ENCODE data around the gene EXOSC10. TPM values are rescaled to one million over a fixed set of nuclear protein-coding genes. Genes with fewer than 3 reads are reported as not detected.
"Not testable (repeated sequence)": the region's sequence is repeated elsewhere in the genome, so short reads cannot be mapped to it uniquely, and the experiment has no call there.

The EXOSC10 gene
- total RNA-seq, 1 experiment from 2014 or later = 50.8 TPM

GRCh38 chr1:11023201-11023600, 76.5 kb downstream of the EXOSC10 start:
- no peaks in the 10 kb centered on the region for H3K9me3 Mint-ChIP-seq (ENCODE audit: low read depth, unreplicated experiment)
- BruUV-seq (replicated peaks) = no TSS peak
- H3K36me3 Mint-ChIP-seq (ENCODE audit: insufficient read depth, unreplicated experiment) = peaks cover 48% of the 10 kb centered on the region
- H3K27me3 Mint-ChIP-seq (ENCODE audit: unreplicated experiment) = no peaks in the 10 kb centered on the region
- H3K4me1 Mint-ChIP-seq (ENCODE audit: low read depth, unreplicated experiment) = no peaks in the 10 kb centered on the region
- DNase-seq = no peak
- H3K27ac Mint-ChIP-seq (ENCODE audit: unreplicated experiment) = no peak overlapping the region
- CTCF ChIA-PET = no interaction called here
- no peak overlapping the region for H3K4me3 Mint-ChIP-seq (ENCODE audit: low read depth, unreplicated experiment)
- intact Hi-C loops (cut with micrococcal nuclease; ENCODE audit: unreplicated experiment) = no loop called here
- TF ChIP-seq CTCF (IDR thresholded peaks at IDR 0.05; ENCODE audit: unreplicated experiment) = no peak

DNA sequence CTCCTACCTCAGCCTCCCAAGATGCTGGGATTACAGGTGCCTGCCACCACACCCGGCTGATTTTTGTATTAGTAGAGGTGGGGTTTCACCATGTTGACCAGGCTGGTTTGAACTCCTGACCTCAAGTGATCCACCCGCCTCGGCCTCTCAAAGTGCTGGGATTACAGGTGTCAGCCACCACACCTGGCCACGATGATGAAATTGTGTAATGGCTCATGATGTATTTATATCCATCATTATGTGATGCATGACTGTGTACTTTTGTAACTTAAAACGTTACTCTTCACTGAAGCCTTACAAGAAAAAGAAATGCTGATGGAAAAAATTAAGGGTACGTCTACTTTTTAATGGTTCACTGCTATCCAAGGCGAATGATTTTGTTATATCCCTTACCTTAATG, 79.7 kb downstream of the EXOSC10 start:
- no peak for TF ChIP-seq CTCF (IDR thresholded peaks at IDR 0.05; ENCODE audit: unreplicated experiment)
- Mint-ChIP-seq H3K9me3 (ENCODE audit: low read depth, unreplicated experiment) (no peaks in the 10 kb centered on the region), H3K27me3 (ENCODE audit: unreplicated experiment) (no peaks in the 10 kb centered on the region), H3K27ac (ENCODE audit: unreplicated experiment) (no peak overlapping the region), H3K4me1 (ENCODE audit: low read depth, unreplicated experiment) (no peaks in the 10 kb centered on the region), H3K4me3 (ENCODE audit: low read depth, unreplicated experiment) (no peak overlapping the region), H3K36me3 (ENCODE audit: insufficient read depth, unreplicated experiment) (peaks cover 65% of the 10 kb centered on the region)
- DNase-seq = no peak
- intact Hi-C loops (cut with micrococcal nuclease; ENCODE audit: unreplicated experiment) = no loop called here
- BruUV-seq (replicated peaks) = no TSS peak
- CTCF ChIA-PET = no interaction called here

- DNase-seq = not testable (repeated sequence)
- H3K36me3 Mint-ChIP-seq (ENCODE audit: insufficient read depth, unreplicated experiment) = peaks cover 69% of the 10 kb centered on the region
Measured at GRCh38 chr1:11019358-11019757, 80.3 kb downstream of the EXOSC10 start.

More at GRCh38 chr1:11019358-11019757, 80.3 kb downstream of the EXOSC10 start:
- H3K27ac Mint-ChIP-seq (ENCODE audit: unreplicated experiment); intact Hi-C loops (cut with micrococcal nuclease; ENCODE audit: unreplicated experiment); H3K4me1 Mint-ChIP-seq (ENCODE audit: low read depth, unreplicated experiment); H3K27me3 Mint-ChIP-seq (ENCODE audit: unreplicated experiment); H3K9me3 Mint-ChIP-seq (ENCODE audit: low read depth, unreplicated experiment); H3K4me3 Mint-ChIP-seq (ENCODE audit: low read depth, unreplicated experiment); CTCF ChIA-PET; BruUV-seq (replicated peaks): not testable (repeated sequence)

Other genes starting within 250 kb of the EXOSC10 start
- gene TARDBP, start 87.2 kb downstream of the EXOSC10 start, total RNA-seq (2022) = 124 and 130 TPM in 2 replicates
- not detected in 2 replicates for gene MASP2, start 52.6 kb downstream of the EXOSC10 start, total RNA-seq (2022)
- 70.5 and 82.7 TPM in 2 replicates for gene SRM, start 39.9 kb downstream of the EXOSC10 start, total RNA-seq (2022)
- not detected in 2 replicates for gene ANGPTL7, start 89.5 kb upstream of the EXOSC10 start, total RNA-seq (2022)
- gene MTOR, start 162.7 kb upstream of the EXOSC10 start, total RNA-seq (2022) = 36.1 and 40.2 TPM in 2 replicates
- gene UBIAD1, start 173.3 kb upstream of the EXOSC10 start, total RNA-seq (2022) = 13.7 and 14.1 TPM in 2 replicates